Activated T-cell treated with anti-CD3 and anti-CD28 coated beads, Interleukin-2, amount 50 U/mL, for 48 hours (primary cell): ENCODE measurements around the gene SEC16B.
"Not testable (repeated sequence)": the region's sequence is repeated elsewhere in the genome, so short reads cannot be mapped to it uniquely, and the experiment has no call there.

Experiments
- DNase-seq, 2 experiments: peaks; one replicate each; pipeline ENCODE4 v3.0.0-alpha.2; 2020

SEC16B gene, protein sequence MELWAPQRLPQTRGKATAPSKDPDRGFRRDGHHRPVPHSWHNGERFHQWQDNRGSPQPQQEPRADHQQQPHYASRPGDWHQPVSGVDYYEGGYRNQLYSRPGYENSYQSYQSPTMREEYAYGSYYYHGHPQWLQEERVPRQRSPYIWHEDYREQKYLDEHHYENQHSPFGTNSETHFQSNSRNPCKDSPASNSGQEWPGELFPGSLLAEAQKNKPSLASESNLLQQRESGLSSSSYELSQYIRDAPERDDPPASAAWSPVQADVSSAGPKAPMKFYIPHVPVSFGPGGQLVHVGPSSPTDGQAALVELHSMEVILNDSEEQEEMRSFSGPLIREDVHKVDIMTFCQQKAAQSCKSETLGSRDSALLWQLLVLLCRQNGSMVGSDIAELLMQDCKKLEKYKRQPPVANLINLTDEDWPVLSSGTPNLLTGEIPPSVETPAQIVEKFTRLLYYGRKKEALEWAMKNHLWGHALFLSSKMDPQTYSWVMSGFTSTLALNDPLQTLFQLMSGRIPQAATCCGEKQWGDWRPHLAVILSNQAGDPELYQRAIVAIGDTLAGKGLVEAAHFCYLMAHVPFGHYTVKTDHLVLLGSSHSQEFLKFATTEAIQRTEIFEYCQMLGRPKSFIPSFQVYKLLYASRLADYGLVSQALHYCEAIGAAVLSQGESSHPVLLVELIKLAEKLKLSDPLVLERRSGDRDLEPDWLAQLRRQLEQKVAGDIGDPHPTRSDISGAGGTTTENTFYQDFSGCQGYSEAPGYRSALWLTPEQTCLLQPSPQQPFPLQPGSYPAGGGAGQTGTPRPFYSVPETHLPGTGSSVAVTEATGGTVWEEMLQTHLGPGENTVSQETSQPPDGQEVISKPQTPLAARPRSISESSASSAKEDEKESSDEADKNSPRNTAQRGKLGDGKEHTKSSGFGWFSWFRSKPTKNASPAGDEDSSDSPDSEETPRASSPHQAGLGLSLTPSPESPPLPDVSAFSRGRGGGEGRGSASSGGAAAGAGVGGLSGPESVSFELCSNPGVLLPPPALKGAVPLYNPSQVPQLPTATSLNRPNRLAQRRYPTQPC

DNA sequence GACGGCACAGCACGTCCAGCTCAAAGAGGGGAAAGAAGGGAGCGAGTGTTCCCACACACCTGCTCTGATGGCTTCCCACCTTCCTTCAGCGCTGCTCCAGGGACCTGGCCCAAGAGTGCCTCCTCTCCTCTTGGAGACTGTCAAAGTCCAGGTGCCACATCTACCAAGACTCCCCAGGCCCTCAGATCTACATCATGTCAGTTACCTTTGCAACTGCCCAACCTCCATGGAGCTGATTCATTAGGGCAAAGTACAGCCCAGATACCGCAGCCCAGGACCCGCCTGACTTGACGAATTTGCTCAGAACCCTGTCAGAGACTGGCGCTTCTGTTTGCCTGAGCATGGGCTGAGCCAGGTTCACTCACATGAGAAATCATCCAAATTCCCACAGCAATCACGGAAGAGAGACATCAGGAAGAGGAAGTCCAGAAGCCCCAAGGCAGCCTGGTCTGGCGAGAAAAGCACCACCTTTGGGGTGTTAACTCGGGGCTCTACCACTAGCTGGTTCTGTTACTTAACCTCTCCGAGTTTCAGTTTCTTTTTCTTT is at the start of gene SEC16B:
SEC16B (minus strand) TSS at position 234 of the 547 bp plus-strand sequence. CDS start 2,077 bp downstream, outside the sequence.
- DNase-seq, result no peak

- no peak for DNase-seq
Measured at GRCh38 chr1:178019622-178020021, 49.8 kb upstream of the SEC16B start.

GRCh38 chr1:178019208-178019607 is 49.4 kb upstream of the SEC16B start:
- no peak for DNase-seq

DNA sequence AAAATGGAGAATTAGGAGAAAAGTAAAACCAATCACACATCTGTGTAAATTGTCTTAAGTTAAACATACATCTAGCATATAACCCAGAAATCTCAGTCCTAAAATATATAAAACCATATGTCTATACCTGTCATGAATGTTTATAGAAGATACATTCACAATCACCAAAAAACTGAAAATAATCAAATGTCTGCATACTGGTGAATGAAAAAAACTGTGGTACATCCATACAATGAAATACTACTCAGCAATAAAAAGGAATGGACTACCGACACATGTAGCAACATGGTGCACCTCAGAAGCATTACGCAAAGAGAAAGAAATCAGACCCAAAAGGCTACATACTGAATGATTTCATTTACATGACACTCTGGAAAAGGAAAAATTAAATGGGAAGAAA is 47.7 kb upstream of the SEC16B start:
- DNase-seq, result no peak

GRCh38 chr1:178011864-178012503 is 42.1 kb upstream of the SEC16B start:
- DNase-seq, result no peak

DNA sequence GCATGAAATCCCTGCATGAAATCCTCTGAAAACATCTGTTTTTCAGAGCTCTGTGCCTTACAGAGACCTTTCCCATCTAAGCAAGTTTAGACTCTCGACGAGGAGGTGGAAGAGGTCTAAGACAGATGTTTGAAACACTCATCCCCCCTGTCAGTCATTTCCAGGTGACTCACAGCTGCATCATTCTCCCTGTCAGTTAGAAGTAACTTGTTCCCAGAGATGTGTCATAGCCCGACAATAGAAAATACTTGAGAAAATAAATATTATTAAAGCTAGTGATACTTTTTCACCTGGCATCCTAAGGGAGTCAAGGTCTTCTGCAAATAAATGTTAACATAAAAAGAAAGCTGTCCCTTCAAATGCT is 41.6 kb upstream of the SEC16B start:
- no peak for DNase-seq

DNA sequence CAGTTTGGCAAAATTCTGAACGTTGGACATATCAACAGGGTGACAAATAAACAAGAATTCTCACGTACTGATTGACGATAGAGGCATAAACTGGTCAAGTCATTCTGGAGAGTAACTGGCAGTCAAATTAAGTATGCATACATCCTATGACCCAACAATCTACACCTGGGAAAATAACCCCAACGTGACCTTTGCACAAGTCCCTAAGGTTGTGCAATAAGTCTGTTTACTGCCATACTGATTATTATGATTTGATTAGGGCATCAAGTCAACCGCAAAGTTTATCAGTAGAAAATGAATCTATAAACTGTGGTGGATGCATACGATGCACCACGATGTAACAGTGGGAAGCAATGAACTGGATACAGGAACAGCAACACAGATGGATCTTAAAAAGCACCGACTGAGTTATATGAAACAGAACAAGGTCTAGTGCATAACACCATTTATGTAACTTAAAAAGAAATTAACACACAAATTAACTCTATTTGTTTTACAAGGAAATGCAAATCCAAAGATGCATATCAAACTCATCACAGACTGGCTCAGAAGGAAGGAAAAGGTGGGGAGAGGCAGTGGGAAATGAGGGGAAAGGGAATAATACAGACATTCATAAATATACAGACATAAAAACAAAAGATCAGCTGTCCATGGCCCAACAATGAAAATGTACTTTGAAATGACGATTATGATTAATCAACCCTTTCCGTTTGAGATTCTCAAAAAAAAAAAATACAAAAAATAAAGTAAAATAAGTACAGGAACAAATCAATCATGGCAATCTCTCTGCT is 41.0 kb upstream of the SEC16B start:
- no peak for DNase-seq

- DNase-seq, result no peak
Measured at GRCh38 chr1:178006043-178006442, 36.2 kb upstream of the SEC16B start.

- DNase-seq, result no peak
Measured at GRCh38 chr1:178005450-178005849, 35.6 kb upstream of the SEC16B start.

- DNase-seq, result no peak
Measured at GRCh38 chr1:178004926-178005391, 35.1 kb upstream of the SEC16B start.

GRCh38 chr1:177998696-177999631 is 29.1 kb upstream of the SEC16B start:
- DNase-seq, result no peak

DNA sequence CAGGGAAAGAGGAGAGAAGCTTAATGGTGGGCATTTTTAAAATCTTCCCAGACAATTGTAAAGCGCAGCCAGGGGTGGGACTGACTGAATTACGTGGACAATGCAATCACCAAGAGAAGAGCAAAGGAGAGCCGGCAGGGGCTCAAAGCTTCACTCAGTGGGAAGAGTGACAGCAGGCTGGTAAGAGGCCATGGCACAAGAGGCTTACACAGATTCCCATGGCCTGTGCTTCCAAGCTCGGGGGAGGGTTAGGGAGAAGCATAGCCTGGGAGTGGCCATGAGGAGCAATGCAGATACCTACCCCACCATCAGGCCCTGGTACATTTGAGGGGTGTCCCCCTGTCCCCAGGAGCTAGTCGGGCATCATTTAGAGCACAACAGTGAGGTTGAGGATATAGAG is 27.1 kb upstream of the SEC16B start:
- no peak for DNase-seq

DNA sequence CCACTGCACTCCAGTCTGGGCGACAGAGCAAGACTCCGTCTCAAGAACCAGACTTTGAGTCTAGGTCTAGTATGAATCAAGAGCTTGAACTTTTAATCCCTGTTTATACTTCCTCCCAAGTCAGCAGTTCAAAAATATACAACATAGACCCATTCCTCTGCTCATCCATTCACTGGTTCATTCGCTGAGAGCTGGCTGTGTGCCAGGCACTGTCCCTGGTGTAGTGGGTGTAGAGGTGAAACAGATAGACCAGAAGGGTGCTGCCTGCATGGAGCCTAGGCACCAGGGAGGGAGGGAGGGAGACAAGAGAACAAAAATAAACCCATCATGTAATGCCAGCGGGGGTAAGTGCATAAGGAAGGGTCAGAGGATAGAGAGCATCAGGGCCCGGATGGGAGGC is 25.5 kb upstream of the SEC16B start:
- DNase-seq, result no peak

DNA sequence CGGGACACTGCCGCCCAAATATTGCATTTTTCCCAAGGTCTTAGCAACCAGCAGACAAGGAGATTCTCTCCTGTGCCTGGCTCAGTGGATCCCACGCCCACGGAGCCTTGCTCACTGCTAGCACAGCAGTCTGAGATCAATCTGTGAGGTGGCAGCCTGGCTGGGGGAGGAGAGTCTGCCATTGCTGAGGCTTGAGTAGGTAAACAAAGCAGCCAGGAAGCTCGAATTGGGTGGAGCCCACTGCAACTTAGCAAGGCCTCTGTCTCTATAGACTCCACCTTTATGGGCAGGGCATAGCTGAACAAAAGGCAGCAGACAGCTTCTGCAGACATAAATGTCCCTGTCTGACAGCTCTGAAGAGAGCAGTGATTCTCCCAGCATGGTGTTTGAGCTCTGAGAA is 16.4 kb upstream of the SEC16B start:
- DNase-seq, result not testable (repeated sequence)

GRCh38 chr1:177984761-177985160 is 14.9 kb upstream of the SEC16B start:
- DNase-seq, result no peak

GRCh38 chr1:177984136-177984525 is 14.3 kb upstream of the SEC16B start:
- DNase-seq, result no peak

DNA sequence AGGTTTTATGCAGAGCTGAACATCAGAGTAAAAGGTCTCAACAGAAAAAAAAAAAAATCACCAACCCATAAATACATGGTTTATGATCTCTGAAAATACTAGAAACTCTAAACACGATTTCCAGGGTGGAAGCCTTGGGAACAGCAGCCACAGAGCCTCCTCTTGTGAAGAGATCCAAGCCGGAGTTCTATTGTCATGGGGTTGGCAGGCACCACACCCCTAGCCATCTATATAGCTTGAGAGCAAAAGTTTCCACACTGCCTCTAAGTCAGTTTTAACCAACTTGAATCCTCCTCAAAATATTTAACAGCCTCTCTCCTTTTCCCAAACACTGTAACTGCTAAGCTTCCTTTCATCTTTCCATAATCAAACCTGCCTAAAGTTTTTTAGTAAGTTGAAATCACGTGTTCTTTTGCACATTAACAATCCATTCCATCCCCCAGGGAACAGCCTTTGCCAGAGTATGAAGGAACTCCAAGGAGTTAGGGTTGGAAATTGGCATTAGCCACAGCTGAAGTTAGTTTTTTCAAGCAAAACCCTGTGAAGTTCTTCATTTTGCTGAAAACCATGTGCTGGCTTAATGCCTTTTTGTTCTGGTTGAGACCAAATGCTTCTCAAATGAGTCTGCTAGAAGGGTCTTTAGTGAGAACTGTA is 13.8 kb upstream of the SEC16B start:
- no peak for DNase-seq

GRCh38 chr1:177983077-177983476 is 13.2 kb upstream of the SEC16B start:
- no peak for DNase-seq

DNA sequence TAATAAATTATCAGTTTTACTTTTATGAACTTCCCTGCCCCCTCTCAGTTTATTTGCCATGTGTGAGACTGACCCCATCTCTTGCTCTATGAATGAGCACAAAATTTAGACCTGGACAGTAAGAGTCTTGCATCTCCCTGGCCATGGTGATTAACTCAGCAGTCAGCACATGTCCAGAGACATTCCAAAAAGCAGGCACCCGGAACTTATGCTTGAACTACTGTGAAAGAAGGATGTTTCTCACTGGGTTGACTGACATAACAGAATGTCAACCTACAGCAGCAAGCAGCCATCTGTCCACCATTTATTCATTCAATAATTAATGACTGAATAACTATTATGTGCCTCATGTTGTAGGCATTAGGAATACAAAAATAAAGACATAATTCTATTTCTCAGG is 11.3 kb upstream of the SEC16B start:
- no peak for DNase-seq

DNA sequence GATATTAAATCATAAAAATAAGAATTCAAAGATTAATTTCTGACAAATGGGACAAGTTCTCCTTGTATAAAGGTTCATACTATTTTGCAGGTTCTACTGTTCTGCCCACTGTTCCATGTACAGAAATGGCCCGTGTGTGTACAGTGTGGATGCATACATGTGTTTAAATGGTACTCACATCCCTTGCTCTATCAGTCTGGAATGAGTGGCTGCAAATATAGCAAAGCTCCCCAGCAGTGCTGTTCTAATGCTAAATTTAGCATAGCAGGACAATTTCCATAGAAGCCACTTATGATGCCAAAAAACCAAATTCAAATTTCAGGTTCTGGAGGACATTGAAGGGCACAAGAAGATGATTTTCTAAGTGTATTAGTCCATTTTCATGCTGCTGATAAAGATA is 9.4 kb upstream of the SEC16B start:
- no peak for DNase-seq
